ENCODE data around the gene ERC1.
"Not testable (repeated sequence)": the region's sequence is repeated elsewhere in the genome, so short reads cannot be mapped to it uniquely, and the experiment has no call there.

ERC1 gene

GRCh38 chr12:1246637-1247036 lies 255.6 kb downstream of the ERC1 start:
- no peak for DNase-seq

- DNase-seq: no peak
Observed at GRCh38 chr12:1250641-1251040, 259.6 kb downstream of the ERC1 start.

GRCh38 chr12:1252758-1253157 lies 261.7 kb downstream of the ERC1 start:
- no peak for DNase-seq

- not testable (repeated sequence) for DNase-seq
Observed at GRCh38 chr12:1255125-1255524, 264.1 kb downstream of the ERC1 start.

GRCh38 chr12:1255854-1256253 lies 264.8 kb downstream of the ERC1 start:
- DNase-seq: not testable (repeated sequence)

GRCh38 chr12:1256285-1256684 lies 265.3 kb downstream of the ERC1 start:
- DNase-seq: no peak

- DNase-seq: no peak
Observed at GRCh38 chr12:1256991-1257390, 266.0 kb downstream of the ERC1 start.

- no peak for DNase-seq
Observed at GRCh38 chr12:1262011-1262410, 271.0 kb downstream of the ERC1 start.

GRCh38 chr12:1267243-1267642 lies 276.2 kb downstream of the ERC1 start:
- DNase-seq: no peak

GRCh38 chr12:1272142-1272541 lies 281.1 kb downstream of the ERC1 start:
- peak; percentile 9 for DNase-seq

- DNase-seq: no peak
Observed at GRCh38 chr12:1273051-1273450, 282.0 kb downstream of the ERC1 start.

GRCh38 chr12:1277905-1278304 lies 286.9 kb downstream of the ERC1 start:
- peak; percentile 28 for DNase-seq

GRCh38 chr12:1279050-1279449 lies 288.0 kb downstream of the ERC1 start:
- no peak for DNase-seq

- DNase-seq: no peak
Observed at GRCh38 chr12:1280059-1280458, 289.0 kb downstream of the ERC1 start.

GRCh38 chr12:1281683-1282366 lies 290.8 kb downstream of the ERC1 start:
- DNase-seq: no peak

- no peak for DNase-seq
Observed at GRCh38 chr12:1282670-1283315, 291.8 kb downstream of the ERC1 start.

- DNase-seq: no peak
Observed at GRCh38 chr12:1283316-1283715, 292.3 kb downstream of the ERC1 start.

- DNase-seq: no peak
Observed at GRCh38 chr12:1284611-1285010, 293.6 kb downstream of the ERC1 start.

GRCh38 chr12:1287446-1287975 lies 296.5 kb downstream of the ERC1 start:
- no peak for DNase-seq

GRCh38 chr12:1288333-1288732 lies 297.3 kb downstream of the ERC1 start:
- no peak for DNase-seq

GRCh38 chr12:1289371-1290155 lies 298.5 kb downstream of the ERC1 start:
- no peak for DNase-seq

- DNase-seq: no peak
Observed at GRCh38 chr12:1290716-1291115, 299.7 kb downstream of the ERC1 start.

GRCh38 chr12:1291601-1292332 lies 300.7 kb downstream of the ERC1 start:
- no peak for DNase-seq

All from activated CD4-positive, alpha-beta T cell treated with anti-CD3 and anti-CD28 coated beads, Interleukin-2, Interleukin-6, amounts not matched to agents 100 ng/mL and 50 ng/mL, durations not matched to agents 16 hours and 8 hours (primary cell).